Nephron (organoid): ENCODE results near the gene SH3PXD2A.

Experiments used
- H3K27ac Mint-ChIP-seq, 3 experiments: 2 replicates each; pipeline ENCODE4 v1.8.0; 2020; ENCODE audit warnings: mixed read lengths in 3 of 3, mild to moderate bottlenecking in 2 of 3, moderate library complexity in 1 of 3
- H3K27me3 Mint-ChIP-seq: 2 replicates; pipeline ENCODE4 v1.8.0; 2021; ENCODE audit warnings: low read depth, mild to moderate bottlenecking, moderate library complexity, mixed read lengths
- H3K36me3 Mint-ChIP-seq: 2 replicates; pipeline ENCODE4 v1.8.0; 2020; ENCODE audit warnings: low read depth, mixed read lengths
- H3K4me1 Mint-ChIP-seq: 2 replicates; pipeline ENCODE4 v1.8.0; 2020; ENCODE audit warnings: mixed read lengths
- H3K4me3 Mint-ChIP-seq, 3 experiments: 2 replicates each; pipeline ENCODE4 v1.8.0; 2020; ENCODE audit warnings: mild to moderate bottlenecking in 3 of 3, mixed read lengths in 3 of 3, moderate library complexity in 2 of 3
- H3K9me3 Mint-ChIP-seq: 2 replicates; pipeline ENCODE4 v1.8.0; 2020; ENCODE audit warnings: mixed read lengths
- TF ChIP-seq, protein P1 (sequence below), 3 experiments: fragments of 200-600 bp; sonication (generic); IDR thresholded peaks; one replicate each; pipeline ENCODE4 v1.5.0; 2021; ENCODE audit warnings: antibody characterized with exemption in 3 of 3; ENCODE audit not compliant: unreplicated experiment in 3 of 3

Gene SH3PXD2A

DNA sequence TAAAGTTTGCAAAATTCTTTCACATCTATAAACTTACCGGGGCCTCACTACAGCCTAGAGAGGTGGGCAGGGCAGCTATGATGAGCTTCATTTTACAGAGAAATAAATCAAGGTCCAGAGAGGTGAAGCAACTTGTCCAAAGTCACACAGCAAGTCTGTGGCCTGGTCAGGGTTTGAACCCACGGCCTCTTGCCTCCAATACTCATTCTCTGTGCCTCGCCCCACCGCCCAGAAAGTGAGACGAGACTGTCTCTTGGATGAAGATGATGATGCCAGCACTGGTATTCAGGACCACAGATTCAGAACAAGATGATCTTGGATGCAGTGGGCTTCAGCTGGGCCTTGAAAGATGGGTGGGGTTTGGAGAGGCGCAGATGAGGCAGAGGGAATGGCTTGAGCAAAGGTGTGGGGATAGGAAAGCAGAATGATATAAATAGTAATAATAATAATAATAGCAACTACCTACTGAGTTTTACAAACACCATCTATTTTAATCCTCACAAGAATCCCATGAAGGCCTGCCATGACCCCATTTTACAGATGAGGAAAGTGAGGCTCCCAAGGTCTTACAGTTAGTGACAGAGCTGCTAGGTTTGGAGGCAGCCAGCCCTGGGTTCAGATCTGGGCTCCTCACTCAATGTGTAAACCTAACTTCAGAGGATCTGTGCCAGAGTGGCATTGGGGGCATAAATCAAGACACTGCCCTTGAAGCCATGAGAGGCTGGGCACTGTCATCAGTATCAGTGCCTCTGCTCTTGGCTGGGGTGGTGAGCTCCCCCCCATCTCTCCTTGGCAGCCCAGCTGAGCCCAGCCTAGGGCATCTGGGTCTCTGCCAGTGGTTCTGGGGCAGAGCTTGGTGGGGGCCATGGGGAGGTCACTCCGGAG, 291.9 kb downstream of the SH3PXD2A start:
- Mint-ChIP-seq H3K4me1 (peaks cover 15% of the 10 kb centered on the region), H3K4me3 (no peak overlapping the region), H3K27ac (no peak overlapping the region), H3K27me3 (peaks cover 28% of the 10 kb centered on the region), H3K9me3 (no peaks in the 10 kb centered on the region), H3K36me3 (no peaks in the 10 kb centered on the region)
- TF ChIP-seq, protein P1, sequence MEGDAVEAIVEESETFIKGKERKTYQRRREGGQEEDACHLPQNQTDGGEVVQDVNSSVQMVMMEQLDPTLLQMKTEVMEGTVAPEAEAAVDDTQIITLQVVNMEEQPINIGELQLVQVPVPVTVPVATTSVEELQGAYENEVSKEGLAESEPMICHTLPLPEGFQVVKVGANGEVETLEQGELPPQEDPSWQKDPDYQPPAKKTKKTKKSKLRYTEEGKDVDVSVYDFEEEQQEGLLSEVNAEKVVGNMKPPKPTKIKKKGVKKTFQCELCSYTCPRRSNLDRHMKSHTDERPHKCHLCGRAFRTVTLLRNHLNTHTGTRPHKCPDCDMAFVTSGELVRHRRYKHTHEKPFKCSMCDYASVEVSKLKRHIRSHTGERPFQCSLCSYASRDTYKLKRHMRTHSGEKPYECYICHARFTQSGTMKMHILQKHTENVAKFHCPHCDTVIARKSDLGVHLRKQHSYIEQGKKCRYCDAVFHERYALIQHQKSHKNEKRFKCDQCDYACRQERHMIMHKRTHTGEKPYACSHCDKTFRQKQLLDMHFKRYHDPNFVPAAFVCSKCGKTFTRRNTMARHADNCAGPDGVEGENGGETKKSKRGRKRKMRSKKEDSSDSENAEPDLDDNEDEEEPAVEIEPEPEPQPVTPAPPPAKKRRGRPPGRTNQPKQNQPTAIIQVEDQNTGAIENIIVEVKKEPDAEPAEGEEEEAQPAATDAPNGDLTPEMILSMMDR (IDR thresholded peaks at IDR 0.05; ENCODE audit: unreplicated experiment in 3 of 3), result no peak

- Mint-ChIP-seq H3K36me3 (no peaks in the 10 kb centered on the region), H3K9me3 (no peaks in the 10 kb centered on the region), H3K27me3 (peaks cover 37% of the 10 kb centered on the region), H3K4me1 (peaks cover 15% of the 10 kb centered on the region), H3K27ac (no peak overlapping the region), H3K4me3 (no peak overlapping the region)
- TF ChIP-seq, protein P1 (IDR thresholded peaks at IDR 0.05; ENCODE audit: unreplicated experiment in 3 of 3), result no peak
Measured at GRCh38 chr10:103562383-103562782, 293.0 kb downstream of the SH3PXD2A start.

GRCh38 chr10:103560886-103561285, 294.5 kb downstream of the SH3PXD2A start:
- Mint-ChIP-seq H3K36me3 (no peaks in the 10 kb centered on the region), H3K4me1 (peaks cover 22% of the 10 kb centered on the region), H3K27ac (no peak overlapping the region), H3K9me3 (no peaks in the 10 kb centered on the region), H3K4me3 (no peak overlapping the region), H3K27me3 (peaks cover 41% of the 10 kb centered on the region)
- TF ChIP-seq, protein P1 (IDR thresholded peaks at IDR 0.05; ENCODE audit: unreplicated experiment in 3 of 3), result no peak

DNA sequence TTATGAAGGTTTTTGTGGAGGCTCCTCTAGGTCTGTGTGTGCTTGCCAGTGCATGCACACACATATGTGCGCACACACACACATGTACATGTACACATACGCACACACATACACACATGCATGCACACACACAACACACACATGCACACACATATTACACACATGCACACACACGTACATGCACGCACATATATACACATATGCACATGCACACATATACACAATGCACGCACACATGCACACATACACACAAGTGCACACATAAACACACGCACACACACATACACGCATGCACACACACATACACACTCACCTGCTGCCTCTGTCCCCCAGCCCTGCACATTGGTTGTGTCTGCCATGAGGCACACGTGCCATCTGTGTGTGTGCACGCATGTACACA, 295.6 kb downstream of the SH3PXD2A start:
- Mint-ChIP-seq H3K4me3 (no peak overlapping the region), H3K9me3 (no peaks in the 10 kb centered on the region), H3K27ac (no peak overlapping the region), H3K27me3 (peaks cover 40% of the 10 kb centered on the region), H3K36me3 (no peaks in the 10 kb centered on the region), H3K4me1 (peaks cover 20% of the 10 kb centered on the region)
- TF ChIP-seq, protein P1 (IDR thresholded peaks at IDR 0.05; ENCODE audit: unreplicated experiment in 3 of 3), result no peak

DNA sequence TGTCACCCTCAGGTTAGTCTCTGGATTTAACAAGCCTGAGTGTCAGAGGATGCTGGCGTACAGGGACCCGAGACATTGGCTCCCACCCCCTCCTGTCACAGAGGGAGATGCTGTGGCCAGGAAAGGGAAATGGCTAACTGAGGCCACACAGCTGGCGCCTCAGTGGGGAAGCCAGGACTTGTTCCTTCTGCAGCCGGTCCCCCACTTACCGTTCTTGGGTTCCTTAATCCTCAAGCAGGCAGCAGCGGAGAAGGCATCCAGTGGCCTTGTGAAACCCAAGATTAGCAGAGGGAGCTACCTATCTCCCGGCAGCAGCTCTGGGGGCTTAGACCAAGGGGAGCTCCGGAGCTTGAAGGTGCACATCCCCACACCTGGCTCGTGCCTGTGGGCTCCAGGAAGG, 296.5 kb downstream of the SH3PXD2A start:
- H3K4me1 Mint-ChIP-seq, result peaks cover 27% of the 10 kb centered on the region
- H3K27me3 Mint-ChIP-seq, result peaks cover 44% of the 10 kb centered on the region
- no peaks in the 10 kb centered on the region for H3K36me3 Mint-ChIP-seq
- no peak overlapping the region for H3K27ac Mint-ChIP-seq
- TF ChIP-seq, protein P1 (IDR thresholded peaks at IDR 0.05; ENCODE audit: unreplicated experiment in 3 of 3), result no peak
- H3K9me3 Mint-ChIP-seq, result no peaks in the 10 kb centered on the region
- H3K4me3 Mint-ChIP-seq, result no peak overlapping the region

DNA sequence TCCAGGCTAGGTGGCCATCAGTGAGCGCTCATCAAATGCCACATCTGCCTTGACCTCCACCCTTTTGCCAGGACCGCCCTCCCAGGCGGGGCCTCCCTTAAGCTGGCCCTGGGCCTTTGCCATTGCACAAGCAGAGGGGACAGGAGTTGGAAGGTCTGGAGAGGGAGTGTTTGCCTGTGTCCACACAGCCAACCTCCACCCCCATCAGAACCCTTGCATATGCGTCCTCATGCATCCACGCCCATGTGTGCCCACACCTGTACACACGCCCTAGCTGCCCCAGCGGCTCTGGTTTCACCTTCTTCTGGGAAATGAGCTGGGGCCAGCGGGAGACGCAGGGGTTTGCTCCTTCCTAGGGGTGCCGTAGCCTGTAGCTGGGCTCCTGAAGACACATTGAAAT, 297.9 kb downstream of the SH3PXD2A start:
- no peaks in the 10 kb centered on the region for H3K9me3 Mint-ChIP-seq
- TF ChIP-seq, protein P1 (IDR thresholded peaks at IDR 0.05; ENCODE audit: unreplicated experiment in 3 of 3), result no peak
- H3K4me3 Mint-ChIP-seq, result no peak overlapping the region
- no peak overlapping the region for H3K27ac Mint-ChIP-seq
- H3K27me3 Mint-ChIP-seq, result peaks cover 55% of the 10 kb centered on the region
- peaks cover 21% of the 10 kb centered on the region for H3K4me1 Mint-ChIP-seq
- no peaks in the 10 kb centered on the region for H3K36me3 Mint-ChIP-seq
